Activated T-cell treated with anti-CD3 and anti-CD28 coated beads for 4 hours (primary cell): Measurements from ENCODE around the gene DSEL.

ENCODE experiments used
- DNase-seq: peaks from one replicate; pipeline ENCODE4 v3.0.0-alpha.2; 2020

The DSEL gene

GRCh38 chr18:67516539-67517443 is at the start of gene DSEL:
Gene DSEL, minus strand, starts transcription at chr18:67516720. Its CDS starts 2,112 bp downstream, at chr18:67514608.
- DNase-seq, result peak; percentile 99

GRCh38 chr18:67553437-67553836 is 36.9 kb upstream of the DSEL start:
- no peak for DNase-seq

- DNase-seq, result no peak
Measured at GRCh38 chr18:67550872-67551520, 34.5 kb upstream of the DSEL start.

- no peak for DNase-seq
Measured at GRCh38 chr18:67549946-67550345, 33.4 kb upstream of the DSEL start.

- DNase-seq, result no peak
Measured at GRCh38 chr18:67545681-67546080, 29.2 kb upstream of the DSEL start.

GRCh38 chr18:67540559-67540958 is 24.0 kb upstream of the DSEL start:
- no peak for DNase-seq

- no peak for DNase-seq
Measured at GRCh38 chr18:67531929-67532328, 15.4 kb upstream of the DSEL start.

GRCh38 chr18:67525328-67526099 is 9.0 kb upstream of the DSEL start:
- DNase-seq, result no peak

- DNase-seq, result no peak
Measured at GRCh38 chr18:67520351-67520921, 3.9 kb upstream of the DSEL start.

- no peak for DNase-seq
Measured at GRCh38 chr18:67519592-67519991, 3.1 kb upstream of the DSEL start.

GRCh38 chr18:67518566-67518965 is 2.0 kb upstream of the DSEL start:
- no peak for DNase-seq

- DNase-seq, result no peak
Measured at GRCh38 chr18:67517444-67517765, 885 bp upstream of the DSEL start.

GRCh38 chr18:67515942-67516538 is 480 bp downstream of the DSEL start:
- DNase-seq, result peak; percentile 32

GRCh38 chr18:67514901-67515540 is 1.5 kb downstream of the DSEL start:
- no peak for DNase-seq

- DNase-seq, result no peak
Measured at GRCh38 chr18:67514465-67514864, 2.1 kb downstream of the DSEL start.

GRCh38 chr18:67513280-67513679 is 3.2 kb downstream of the DSEL start:
- no peak for DNase-seq

GRCh38 chr18:67511840-67512239 is 4.7 kb downstream of the DSEL start:
- no peak for DNase-seq

GRCh38 chr18:67510831-67511230 is 5.7 kb downstream of the DSEL start:
- no peak for DNase-seq

GRCh38 chr18:67509741-67510391 is 6.7 kb downstream of the DSEL start:
- no peak for DNase-seq

- DNase-seq, result no peak
Measured at GRCh38 chr18:67508146-67508545, 8.4 kb downstream of the DSEL start.

GRCh38 chr18:67504739-67505138 is 11.8 kb downstream of the DSEL start:
- no peak for DNase-seq
